MM.1S (cell line): ENCODE data around the gene FOXK2.

ENCODE experiments used
- CTCF ChIP-seq: fragments of 300-600 bp; sonication (generic); IDR thresholded peaks from 2 replicates; pipeline ENCODE4 v1.5.1; 2016; ENCODE audit warnings: antibody characterized with exemption, low read length, mixed read lengths
- EZH2 ChIP-seq: fragments of 300-600 bp; sonication (generic); optimal IDR thresholded peaks from 2 replicates; pipeline ENCODE3; 2017; ENCODE audit warnings: low read depth, mild to moderate bottlenecking, antibody characterized with exemption, low read length, mixed read lengths

GRCh38 chr17:82551779-82552457 lies 32.4 kb downstream of the FOXK2 start:
- TF ChIP-seq EZH2 (no peak), CTCF (peak; percentile 89)
